ENCODE data around the gene ABCA2. TPM values are rescaled to one million over a fixed set of nuclear protein-coding genes. Genes with fewer than 3 reads are reported as not detected.
"Not testable (repeated sequence)": the region's sequence is repeated elsewhere in the genome, so short reads cannot be mapped to it uniquely, and the experiment has no call there.

Gene ABCA2
- total RNA-seq, 1 donor from 2014 or later = 20.2 TPM

DNA sequence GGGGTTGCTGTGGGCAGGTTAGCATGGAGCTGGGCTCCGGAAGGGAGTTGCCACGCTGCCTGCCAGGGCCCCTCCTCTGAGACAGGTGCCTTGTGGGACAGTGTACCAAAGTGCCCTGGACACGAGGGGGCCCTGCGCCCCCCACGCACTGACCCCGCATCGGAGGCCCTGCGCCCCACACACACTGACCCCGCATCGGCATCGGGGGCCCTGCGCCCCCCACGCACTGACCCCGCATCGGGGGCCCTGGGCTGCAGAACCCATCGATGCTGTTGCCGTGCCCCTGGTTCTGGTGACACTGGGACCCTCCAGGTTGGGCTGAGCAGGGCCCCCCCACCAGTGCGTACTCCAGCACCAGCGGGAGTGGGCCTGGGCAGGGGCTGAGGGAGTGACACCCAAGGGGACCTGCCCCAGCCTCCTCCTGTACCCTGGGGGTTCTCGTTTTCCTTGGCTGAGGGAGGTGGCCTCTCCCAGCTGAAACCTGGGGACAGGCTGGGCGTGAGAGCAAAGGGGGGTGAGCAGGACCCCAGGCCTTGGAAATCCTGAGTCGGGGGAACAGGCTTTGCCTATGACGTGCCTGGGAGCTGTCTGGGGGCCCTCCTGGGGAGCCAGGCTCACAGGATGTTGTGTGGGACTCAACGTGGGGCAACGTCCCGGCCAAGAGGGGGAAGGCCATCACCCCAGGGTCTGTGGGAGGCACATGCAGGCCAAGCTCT, 35.4 kb upstream of the ABCA2 start:
- no peak for DNase-seq (ENCODE audit: low spot score)

DNA sequence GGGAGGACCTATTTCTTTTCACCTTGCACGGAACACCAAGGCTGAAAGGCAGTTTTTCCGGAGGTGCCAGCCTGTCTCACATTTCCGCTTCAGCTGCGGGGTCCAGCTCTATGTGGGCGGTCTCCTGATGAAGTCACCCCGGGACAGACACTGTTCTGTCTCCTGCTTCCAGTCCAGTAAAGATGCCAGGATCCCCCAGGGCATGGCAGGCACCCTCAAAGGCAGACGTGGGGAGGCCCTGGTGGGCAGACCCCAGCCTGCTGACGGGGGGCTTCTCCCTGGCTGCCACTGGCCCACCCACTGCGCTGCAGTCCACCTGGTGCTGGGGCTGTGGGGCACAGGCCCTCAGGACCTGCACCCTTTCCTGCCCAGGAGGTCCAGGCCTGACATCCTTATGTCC, 34.8 kb upstream of the ABCA2 start:
- not testable (repeated sequence) for DNase-seq (ENCODE audit: low spot score)

DNA sequence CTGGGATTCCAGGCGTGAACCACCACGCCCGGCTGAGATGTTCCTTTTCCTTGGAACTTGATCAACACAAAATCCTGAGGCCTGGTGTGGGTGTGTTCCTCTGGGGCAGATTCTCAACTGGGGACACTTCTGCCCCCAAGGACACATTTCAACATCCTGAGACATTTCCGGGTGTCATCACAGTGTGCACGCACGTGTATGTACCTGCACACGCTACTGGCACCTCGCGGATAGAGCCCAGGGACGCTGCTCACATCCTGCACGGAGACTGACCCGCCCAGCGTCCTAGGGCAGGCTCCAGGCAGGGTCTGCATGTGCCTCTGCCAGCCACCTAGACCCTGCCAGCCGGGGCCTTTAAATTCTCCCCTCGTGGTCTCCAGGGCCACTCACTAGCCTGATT, 34.3 kb upstream of the ABCA2 start:
- no peak for DNase-seq (ENCODE audit: low spot score)

DNA sequence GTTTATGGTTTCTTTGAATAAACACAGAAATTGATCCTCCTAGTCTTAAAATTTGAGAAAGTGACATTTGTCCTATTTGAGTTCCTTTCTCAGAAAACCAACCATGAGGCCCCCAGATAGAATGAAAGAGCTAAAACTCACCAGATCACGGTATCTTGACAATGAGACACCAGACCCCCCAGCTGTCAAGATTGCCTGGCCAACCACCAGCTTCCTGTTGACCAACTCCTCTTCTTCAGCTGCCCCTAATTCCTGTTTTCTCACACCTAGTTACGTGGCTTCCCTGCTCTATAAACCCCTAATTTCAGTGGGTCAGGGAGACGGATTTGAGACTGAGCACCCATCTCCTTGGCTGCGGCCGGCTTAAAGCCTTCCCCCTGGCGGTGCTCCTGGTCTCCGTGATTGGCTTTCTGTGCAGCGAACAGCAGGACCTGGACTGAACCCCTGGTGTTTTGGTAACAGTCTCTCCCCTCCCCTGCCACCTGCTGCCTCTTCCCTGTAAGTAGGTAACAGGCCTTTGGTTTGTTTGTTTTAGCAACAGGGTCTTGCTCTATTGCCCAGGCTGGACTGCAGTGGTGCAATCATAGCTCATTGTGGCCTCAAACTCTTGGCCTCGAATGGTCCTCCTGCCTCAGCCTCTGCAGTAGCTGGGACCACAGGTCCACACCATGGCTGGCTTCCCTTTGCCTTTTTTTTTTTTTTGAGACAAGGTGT, 30.6 kb upstream of the ABCA2 start:
- DNase-seq (ENCODE audit: low spot score) = no peak

DNA sequence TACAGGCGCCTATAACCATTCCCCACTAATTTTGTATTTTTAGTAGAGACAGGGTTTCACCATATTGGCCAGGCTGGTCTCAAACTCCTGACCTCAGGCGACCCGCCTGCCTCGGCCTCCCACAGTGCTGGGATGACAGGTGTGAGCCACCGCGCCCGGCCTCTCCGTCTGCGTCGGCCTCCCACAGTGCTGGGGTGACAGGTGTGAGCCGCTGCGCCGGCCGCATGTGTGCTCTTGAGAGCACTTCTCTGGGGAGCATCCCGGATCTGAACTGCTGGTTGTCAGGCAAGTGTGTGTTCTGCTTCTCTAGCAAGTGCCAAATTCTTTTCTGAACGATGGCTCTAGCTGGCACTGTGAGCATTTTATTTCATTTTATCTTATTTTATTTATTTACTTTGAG, 29.5 kb upstream of the ABCA2 start:
- no peak for DNase-seq (ENCODE audit: low spot score)

DNA sequence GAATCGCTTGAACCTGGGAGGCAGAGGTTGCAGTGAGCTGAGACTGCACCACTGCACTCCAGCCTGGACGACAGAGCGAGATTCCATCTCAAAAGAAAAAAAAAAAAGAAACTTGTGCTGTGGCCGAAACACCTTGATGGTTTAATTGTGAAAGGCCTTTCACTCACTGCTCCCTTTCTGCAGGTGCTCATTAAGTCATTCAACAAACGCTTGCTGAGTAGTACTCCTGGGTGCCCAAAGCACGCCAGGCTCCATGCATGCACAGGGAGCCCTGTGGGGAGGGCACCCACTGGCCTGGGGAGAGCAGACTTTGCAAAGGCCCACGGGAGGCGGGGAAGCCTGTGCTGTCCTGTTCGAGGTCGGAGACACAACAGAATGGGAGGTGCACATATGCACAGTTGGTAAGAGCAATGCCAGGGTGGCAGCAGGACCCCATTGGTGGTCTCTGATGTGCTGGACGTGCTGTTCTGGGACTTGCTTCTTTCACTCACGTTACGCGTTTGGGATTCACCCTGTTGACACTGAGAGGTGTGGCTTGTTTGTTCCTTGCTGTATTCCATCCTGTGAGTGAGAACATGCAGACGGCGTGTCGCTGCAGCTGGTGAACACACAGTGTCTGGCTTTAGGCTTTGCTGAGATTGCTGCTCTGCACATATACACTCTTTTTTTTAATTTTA, 28.8 kb upstream of the ABCA2 start:
- peak; percentile 79 for DNase-seq (ENCODE audit: low spot score)

DNA sequence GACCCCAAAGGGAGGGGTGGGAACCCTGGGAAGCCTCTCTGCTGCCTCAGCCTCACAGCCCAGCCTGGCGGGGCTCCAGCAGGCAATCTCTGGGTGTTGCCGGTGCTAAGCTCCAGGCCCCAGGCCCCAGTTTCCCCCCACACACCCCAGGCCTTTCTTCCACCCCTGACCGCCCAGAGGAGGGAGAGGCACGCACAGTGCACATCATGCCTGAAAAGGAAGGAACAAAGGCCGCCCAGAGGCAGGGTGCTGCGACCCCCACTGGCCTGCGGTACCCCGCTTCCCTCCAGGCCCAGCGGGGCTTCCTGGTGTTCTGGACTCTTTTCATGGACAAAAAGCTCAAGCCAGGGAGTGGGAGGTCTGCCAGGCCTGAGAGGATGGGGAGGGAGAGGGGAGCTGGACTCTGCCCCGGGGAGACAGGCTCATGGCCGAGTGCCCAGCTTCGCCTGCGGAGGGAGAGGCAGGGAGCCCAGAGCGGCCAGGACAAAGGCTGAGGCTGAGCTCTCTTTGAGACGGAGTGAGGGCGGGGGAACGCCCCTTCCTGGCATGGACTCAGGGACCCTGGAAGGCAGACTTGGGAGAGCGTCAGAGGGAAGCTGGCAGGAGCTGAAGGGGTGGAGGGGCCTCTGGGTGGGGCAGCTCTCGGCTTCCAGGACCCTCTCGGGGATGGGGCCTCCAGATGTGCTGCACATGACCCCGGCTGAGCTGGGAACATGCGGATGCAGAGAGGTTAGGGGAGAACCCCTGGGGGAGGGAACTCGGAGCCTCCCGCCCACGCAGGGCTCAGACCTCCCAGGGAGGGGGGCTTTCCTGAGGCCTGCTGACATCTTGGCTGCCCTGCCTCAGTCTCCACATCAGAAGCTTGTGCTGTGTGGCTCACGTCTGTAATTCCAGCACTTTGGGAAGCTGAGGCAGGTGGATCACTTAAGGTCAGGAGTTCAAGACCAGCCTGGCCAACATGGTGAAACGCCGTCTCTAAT, 27.6 kb upstream of the ABCA2 start:
- DNase-seq (ENCODE audit: low spot score) = peak; percentile 99

DNA sequence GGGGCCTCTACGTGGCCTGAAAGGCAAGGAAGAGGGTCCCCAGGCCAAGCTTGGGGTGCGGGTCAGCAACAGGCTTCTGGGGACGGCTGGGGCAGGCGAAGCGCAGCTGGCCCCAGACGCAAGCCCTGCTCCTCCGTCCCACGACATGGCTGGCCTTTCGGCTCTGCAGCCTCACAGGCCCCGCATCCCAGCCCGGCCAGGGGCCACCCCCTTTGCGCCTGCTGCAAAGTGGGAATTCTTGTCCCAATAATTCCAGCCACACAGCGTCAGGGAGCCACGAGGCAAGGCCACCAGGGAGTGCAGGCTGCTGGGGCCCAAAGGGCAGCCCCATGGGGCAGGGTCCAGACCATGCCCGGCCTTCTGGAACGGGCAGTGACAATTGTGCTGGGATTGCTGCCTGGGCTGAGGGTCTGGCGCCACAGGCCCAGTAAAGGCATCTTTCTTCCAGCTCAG, 26.9 kb upstream of the ABCA2 start:
- DNase-seq (ENCODE audit: low spot score) = no peak

DNA sequence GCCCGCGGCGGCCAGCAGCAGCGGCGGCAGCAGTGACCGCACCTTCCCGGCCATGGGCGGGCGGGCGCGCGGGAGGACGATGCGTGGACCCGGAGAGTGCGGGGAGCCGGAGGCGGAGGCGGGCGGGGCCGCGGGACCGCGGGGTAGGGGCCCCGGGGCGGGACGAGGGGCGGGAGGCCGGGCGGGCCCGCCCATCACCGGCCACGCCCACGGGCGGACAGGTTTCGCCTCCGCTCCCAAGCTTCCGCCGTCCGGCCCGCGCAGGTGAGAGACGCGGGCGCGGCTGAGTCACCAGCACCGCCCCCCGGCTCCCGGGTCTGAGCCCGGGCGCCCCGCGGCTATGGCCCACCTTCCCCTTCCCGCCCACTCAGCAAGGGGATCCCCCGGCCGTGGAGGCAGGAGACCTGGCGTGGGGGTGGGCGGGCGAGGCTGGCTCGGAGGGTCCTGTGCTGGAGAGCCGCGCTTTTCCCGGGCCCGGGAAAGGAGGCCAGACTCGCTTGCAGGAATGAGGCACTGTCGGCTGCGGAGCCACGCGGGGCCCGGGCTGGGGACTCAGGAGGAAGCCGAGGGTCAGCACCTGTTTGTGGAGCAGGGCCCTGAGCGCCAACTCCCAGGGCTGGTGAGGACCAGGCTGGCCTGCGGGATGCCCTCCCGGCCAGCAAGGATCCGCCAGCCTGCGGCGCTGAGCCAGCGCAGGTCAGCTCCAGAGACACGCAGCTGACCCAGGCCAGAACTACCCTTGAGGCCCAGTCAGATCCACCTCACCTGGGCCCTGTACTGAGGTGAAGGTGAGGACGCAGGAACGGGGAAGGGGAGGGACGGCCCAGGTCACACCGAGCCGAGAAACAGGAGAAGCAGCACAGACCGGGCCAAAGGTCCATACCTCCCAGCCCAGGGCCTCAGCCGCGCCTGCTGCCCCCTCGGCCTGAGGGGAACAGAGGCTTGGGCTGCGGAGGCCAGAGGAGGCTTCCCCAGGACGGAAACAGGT, 26.2 kb upstream of the ABCA2 start, which contains the start of gene ENTPD2:
TSS of gene ENTPD2 (minus strand) at position 118 of the 988 bp plus-strand sequence. CDS start at position 54, 64 bp downstream.
- no peak for DNase-seq (ENCODE audit: low spot score)

DNA sequence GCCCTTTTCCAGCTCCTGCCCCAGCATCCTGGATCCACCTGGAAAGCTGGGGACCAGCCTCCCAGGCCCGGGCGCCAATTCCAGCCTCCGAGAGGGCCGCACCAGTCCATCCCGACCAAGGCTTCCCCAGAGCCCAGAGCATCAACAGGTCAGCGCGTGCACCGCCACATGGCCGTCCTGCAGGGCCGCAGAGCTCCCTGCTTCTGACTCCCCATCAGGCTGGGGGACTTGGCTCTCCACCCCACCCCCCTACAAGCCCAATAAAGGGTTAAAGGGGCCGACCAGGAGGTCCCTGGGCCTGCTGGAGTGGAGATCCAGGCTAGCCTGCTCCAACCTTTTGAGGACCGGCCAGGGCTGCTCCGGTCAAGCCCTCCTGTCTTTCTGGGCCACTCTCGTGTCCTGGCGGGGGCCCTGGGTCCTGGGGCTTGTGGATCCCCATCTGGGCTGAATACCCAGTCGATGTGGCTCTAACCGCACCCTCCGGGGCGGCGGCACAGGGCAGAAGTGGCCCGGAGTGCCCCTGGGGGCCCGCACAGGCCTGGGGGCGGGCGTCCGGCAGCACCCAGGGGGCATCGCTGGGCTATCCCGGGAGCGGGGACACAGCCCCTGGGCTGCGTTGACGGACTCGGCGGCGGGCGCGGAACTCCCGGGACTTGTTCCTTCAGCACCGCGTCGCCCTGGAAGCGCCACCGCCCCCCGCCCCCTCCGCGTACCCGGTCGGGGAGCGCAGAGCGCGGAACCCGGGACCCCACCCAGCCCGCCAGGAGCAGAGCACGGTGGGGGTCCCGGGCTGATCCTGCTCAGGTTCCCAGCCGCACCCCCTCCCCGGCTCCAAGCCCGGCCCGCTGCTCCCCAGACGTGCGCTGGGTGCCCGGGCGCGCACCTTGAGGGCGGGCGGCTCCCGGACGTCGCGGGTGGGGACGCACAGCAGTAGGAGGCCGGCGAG, 25.2 kb upstream of the ABCA2 start:
- DNase-seq (ENCODE audit: low spot score) = no peak

DNA sequence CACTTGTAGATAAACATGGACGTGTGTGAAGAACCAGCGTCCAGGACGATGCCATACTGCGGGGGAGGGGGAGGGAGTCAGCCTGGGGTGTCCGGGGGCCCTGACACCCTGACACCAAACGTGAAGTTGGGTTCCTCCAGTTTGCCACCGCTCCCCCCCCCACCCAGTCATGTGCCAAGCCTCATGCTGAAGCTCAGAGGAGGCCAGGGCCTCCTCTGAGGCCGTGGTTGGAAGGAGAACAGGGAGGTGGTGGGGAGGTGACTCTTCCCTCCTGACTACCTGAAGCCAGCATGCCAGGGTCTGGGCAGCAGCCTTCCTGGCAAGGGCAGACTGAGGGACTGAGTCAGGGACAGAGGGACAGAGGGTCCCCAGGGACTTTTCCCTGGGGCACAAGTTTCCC, 24.3 kb upstream of the ABCA2 start:
- DNase-seq (ENCODE audit: low spot score) = no peak

DNA sequence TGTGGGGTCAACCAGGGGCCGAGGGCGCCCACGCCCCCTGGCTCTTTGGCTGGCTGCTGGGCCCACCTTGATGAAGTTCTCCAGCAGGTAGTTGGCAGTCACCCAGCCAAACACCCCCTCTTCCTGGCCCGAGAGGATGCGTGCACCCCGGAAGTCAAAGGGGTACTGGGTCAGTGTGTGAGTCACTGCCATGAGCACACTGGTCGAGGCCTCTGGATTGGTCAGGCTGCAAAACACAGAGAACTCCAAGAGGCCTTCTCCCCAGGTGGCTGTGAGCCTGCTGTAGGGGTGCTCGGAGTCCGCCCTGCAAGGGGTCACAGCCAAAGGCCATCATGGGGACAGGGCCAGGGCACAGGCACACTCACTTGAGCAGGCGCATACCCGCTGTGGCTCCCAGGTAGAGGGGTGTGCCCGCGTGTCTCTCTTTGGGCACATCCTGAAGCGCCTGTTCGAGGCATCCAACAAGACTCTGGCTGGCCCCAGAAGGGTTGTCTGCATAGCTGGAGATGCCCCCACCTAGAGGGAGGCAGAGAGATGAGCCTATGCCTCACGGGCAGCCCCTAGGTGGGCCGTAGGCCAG, 23.2 kb upstream of the ABCA2 start:
- DNase-seq (ENCODE audit: low spot score) = no peak

DNA sequence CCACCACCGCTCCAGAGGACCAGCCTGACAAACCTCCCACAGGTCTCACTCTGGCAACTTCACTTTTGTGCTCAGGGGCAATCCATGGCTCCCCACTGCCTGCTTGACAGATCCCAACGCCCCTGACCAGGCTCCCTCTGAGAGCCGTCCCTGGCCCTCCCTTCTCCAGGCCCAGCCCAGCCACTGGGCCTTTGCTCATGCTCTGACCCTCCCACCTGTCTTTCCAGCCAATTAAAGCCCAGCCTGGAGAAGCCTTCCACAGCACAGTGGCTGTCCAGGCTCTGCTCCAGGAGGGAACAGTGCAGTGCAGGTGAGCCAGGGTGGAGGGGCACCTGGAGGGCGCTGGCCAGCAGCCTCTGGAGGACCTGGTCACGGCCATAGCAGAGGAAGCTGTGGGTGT, 22.5 kb upstream of the ABCA2 start:
- DNase-seq (ENCODE audit: low spot score) = no peak

DNA sequence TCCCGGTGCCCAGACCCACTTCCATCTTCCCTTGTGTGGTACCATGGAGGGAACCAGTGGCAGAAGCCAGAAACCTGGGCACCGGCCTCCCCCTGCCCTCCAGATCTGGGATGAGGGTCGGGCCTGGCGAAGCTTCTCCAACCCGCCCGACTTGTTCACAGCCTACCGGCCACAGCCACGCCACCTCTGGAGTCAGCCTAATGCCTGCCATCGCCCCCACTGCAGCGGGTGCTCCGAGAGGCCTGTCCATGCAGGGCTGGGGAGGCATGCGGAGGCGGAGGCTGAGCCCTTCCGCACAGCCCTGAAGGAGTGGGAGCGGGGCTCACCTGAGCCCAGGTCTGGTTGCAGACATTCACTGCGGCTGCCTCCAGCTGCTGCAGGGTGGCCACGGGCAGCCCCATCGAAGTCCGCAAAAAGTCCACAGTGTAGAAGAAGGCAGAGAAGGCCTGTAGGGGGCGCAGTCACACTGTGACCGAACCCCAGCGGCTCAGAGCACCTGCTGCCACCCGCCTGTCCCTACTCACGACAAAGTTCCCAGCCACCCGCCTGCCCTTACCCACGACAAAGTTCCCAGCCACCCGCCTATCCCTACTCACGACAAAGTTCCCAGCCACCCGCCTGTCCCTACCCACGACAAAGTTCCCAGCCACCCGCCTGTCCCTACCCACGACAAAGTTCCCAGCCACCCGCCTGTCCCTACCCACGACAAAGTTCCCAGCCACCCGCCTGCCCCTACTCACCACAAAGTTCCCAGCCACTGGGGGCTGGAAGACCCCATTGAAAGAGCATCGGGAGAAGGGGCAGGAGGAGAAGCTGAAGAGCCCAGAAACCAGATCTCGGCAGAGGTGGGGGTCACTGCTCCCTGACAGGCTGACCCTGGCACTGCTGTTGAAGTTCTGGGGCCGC, 21.8 kb upstream of the ABCA2 start:
- no peak for DNase-seq (ENCODE audit: low spot score)

DNA sequence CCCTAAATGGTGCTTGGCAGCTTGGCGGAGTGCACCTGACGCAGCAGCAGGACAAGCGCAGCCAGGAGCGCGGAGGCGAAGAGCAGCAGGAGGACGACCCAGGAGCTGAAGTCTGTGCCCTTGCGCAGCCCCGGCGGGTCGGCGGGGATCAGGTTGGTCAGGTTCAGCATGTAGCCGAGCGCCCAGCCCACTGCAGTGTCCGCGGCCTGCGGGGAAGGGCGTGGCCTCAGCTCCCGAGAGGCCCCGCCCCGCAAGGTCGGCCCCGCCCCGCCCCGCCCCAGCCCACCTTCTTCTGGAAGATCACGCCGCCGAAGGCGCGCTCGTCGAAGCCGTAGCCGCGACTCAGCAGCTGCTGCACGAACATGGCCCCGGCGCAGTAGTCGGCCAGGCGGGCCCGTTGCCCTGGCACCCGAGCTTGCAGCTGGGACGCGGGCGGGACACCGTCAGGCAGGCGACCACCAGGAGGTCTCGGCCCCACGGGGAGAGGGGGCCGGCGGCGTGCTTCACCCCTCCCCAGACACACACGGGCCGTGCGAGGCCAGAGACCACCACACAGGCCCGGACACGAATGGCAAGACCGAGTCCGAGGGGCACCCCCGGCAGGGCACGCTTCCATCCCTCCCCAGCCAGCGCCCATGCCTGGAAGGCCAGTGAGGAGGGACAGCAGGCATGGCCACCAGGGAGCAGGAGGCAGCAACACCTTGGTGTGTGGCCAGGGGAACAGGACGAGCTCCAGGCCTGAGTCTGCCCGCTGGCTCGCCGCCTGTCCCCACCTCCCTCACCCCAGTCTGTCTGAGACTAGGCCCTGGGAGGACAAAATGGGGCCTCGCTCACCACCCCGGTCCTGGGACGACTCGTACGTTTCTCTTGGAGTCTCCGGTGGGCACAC, 20.9 kb upstream of the ABCA2 start:
- no peak for DNase-seq (ENCODE audit: low spot score)

DNA sequence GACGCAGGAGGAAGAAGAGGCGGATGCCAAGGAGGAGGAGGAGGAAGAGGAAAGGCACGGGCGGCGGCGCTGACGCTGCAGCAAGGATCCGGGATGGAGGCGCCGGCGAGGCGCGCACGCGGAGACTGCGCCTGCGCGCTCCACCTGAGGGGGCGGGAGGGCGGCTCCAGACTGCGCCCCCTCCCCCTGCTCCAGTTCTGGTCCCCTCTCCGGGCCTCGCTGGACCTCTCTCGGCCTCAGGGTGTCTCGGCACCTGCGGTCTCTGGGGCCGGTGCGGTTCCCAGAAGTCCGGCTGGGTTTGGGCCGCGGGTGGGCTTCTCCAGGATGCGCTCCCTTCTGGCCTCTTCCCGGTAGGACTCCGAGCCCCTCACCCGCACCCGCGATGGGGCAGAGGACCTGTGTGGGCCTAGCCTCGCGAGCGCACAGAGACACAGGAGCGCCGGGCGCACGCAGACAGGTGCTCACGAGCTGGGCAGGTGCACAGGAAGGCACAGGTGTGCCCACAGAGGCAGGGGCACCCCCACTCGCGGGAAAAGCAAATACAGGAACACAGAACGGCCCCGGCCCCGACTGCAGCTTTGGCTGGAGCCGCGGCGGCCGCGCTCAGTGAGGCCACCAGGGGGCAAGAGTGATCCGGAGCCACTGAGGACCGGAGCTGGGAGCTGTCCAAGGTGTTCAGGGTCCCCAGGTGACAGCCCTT, 18.2 kb upstream of the ABCA2 start, which contains the start of gene NPDC1:
TSS of gene NPDC1 (minus strand) at position 90 of the 700 bp plus-strand sequence. CDS start 188 bp downstream, outside the sequence.
- peak; percentile 76 for DNase-seq (ENCODE audit: low spot score)

Measured in umbilical cord (tissue), 2 donors.